Activated CD4-positive, alpha-beta T cell treated with anti-CD3 and anti-CD28 coated beads for 4 hours (primary cell): ENCODE measurements around the gene OTOA.
"Not testable (repeated sequence)": the region's sequence is repeated elsewhere in the genome, so short reads cannot be mapped to it uniquely, and the experiment has no call there.

Source experiments
- DNase-seq, 2 donors: peaks; one replicate each; pipeline ENCODE4 v3.0.0-alpha.2; 2020

Gene OTOA

GRCh38 chr16:21727344-21727743, 63.6 kb downstream of the OTOA start:
- no peak for DNase-seq

DNA sequence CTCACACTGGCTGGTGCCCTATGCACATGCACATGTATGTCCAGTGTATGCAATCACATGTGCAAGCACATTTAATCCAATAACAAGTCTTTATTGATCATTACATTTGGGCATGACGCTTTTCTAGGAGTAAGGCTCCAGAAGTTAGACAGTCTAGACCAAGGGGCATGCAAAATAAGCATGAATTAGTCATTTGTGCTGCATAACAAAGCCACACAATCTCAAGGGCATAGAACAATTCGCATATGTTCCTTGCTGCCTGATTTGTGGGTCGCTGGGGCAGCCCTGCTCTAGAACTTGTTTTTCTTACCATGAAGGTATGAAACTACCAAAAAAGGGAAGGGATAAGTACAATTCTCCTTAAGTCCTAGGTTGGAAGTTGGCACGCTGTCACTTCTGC, 67.5 kb downstream of the OTOA start:
- not testable (repeated sequence) for DNase-seq

GRCh38 chr16:21740637-21741036, 76.9 kb downstream of the OTOA start:
- not testable (repeated sequence) for DNase-seq

GRCh38 chr16:21756192-21757079, 92.7 kb downstream of the OTOA start:
- not testable (repeated sequence) for DNase-seq

GRCh38 chr16:21757080-21757671, 93.4 kb downstream of the OTOA start:
- not testable (repeated sequence) for DNase-seq

GRCh38 chr16:21768280-21768679, 104.5 kb downstream of the OTOA start:
- DNase-seq: not testable (repeated sequence)

DNA sequence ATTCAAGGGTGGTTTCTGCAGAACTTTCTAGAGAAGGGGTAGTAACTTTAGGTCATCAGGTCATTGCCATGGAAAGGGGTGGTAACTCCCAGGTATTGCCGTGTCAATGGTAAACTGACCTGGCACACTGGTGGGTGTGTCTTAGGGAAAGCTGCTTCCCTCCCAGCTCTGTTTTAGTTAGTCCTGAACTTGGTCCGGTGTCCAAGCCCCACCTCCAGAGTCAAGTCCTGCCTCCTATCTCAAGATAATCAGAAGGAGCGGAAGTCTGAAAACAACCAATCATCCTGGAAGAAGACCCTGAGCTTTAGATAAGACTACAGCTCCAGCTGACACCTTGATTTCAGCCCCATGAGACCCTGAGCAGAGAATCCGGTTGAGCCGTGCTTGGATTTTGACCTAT, 105.0 kb downstream of the OTOA start:
- not testable (repeated sequence) for DNase-seq

DNA sequence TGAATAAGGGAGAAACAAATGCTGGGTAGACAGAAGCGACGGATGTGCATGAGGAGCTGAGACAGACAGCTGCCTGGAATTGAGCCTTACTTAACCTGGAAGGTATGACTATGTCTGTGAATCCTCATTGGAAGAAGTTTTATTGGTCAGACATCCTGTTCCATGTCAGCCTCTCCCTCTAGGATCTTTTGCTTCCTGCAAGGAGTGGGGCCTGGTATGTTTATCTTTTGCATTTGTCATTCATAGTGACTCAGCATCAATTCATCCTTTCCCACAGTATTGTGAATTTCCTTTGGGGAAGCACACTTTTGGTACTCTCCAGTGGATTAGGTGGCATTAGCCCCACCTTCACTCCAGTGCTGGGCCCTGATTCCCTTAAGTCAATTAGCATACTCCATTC, 105.5 kb downstream of the OTOA start:
- not testable (repeated sequence) for DNase-seq

GRCh38 chr16:21770584-21770983, 106.8 kb downstream of the OTOA start:
- DNase-seq: not testable (repeated sequence)

DNA sequence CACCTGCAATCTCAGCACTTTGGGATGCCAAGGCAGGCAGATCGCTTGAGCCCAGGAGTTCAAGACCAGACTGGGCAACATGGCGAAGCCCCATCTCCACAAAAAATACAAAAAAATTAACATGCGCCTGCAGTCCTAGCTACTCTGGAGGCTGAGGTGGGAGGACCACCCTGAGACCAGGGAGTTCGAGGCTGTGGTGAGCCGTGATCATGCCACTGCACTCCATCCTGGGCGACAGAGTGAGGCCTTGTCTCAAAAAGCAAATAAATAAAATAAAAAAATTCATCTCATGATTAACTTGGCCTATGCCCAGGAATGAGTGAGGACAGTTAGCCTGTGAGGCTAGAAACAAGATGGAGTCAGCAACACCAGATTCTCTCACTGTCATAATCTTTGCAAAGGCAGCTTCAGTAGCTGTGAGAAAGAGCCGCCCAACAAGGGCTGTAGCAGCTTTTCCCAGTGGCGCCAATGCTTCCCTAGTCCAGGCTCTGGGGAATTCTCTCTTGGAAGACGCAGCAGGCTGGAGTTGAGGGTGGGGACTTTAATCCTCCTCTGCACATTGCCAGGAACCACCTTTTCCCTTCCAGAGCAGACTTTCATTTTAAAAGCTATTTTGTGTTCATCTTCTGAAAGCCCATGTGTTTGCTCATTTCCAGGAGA, 108.9 kb downstream of the OTOA start:
- not testable (repeated sequence) for DNase-seq

GRCh38 chr16:21773207-21773553, 109.4 kb downstream of the OTOA start:
- not testable (repeated sequence) for DNase-seq

DNA sequence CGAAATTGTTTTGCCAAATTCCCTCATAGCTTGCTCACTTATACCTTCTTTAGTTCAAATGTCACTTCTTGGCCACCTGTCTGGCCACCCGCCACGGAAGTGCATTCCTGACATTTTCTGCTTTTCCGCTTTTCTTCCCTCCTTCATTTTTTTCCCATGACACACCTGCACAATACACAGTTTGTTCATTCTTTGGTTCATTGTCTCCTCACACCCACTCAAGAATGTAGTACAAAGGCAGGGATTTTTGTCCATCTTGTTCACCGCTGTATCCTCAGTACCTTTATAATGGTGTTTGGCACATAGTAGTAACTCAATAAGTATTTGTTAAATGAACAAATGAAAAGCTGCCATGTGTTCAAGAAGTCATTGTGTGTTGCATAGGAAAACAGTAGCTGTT, 116.8 kb downstream of the OTOA start:
- DNase-seq: not testable (repeated sequence)

DNA sequence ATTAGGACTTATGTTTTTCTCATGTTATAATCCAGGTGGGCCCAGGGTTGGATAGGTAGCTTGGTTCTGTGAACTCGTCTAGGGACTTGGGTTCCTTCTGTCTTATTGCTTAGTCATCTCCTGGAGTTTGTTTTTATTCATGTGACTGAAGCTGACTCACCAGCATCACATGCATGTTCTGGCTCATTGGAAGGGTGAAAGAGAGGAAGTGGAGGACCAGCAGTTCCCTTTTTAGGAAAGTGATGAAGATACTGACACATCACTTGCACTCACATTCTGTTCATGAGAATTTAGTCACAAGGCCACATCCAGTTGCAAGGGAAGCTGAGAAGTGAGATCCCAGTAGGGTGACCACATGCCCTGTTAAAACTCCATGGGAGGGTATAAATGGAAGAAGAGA, 126.7 kb downstream of the OTOA start:
- DNase-seq: not testable (repeated sequence)

DNA sequence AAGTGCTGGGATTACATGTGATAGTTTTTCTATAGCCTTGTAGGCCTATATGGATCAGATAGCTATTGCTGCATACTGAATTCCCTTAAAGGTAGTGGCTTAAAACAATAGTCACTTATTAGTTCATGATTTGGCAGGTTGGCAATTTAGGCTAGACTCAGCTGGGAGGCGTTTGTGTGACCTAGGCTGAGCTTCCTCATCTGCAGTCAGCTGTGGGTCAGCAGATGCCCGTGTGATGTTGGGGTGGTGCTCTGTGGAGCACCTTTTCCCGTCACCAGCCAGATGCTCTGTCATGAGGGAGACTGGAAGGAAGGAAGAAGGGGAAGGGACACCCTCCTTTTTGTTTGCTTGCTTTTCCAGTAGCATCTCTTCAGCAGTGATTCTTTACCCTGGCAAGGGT, 129.5 kb downstream of the OTOA start:
- not testable (repeated sequence) for DNase-seq

DNA sequence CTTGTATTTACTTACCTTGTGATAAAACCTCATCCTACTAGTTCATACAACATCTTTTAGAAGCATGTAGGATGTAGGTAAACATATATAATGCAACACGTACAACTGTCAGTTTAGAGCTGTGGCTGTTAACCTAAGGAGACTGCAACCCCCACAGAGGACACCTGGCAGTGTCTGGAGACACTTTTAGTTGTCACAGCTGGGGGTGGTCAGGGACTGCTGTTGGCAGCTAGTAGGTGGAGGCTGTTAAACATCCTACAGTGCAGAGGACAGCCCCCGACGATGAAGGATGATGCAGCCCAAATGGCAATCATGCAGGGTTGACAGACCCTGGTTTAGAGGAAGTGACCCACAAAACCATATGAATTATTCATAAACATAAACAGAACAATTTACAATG, 134.8 kb downstream of the OTOA start:
- not testable (repeated sequence) for DNase-seq

DNA sequence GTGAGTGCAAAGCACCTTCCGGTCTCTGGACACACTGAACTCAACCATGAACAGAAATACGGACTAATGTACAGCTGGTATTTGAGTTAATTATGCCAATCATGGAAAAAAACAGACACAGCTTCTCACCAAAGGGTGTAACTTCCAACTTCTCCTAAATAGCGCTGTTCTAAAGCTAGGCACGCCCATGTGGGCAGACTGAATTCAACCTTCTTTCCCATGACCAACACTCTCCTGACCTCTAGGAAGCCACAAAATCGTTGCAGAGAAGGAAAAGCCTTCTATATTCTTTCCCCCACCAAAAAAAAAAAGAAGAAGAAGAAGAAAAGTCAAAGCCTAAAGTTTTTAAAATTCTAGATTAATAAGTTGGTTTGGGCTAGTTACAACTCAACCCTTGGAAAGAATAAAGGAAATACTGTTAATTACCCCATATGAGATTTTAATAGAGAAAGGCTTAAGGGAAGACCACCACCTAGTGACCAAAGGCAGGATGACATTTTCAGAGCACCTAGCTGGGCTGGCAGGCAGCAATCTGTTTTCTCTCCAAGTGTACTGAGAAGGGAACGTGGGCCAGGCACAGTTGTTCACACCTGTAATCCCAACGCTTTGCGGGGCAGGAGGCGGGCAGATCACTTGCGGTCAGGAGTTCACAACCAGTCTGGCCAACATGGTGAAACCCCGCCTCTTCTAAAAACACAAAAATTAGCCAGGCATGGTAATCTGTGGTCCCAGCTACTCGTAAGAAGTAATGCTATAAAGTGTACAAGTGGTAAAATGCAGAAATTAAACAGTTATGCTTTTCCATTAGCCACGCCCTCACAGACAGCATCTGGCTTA, 138.0 kb downstream of the OTOA start:
- DNase-seq: not testable (repeated sequence)

DNA sequence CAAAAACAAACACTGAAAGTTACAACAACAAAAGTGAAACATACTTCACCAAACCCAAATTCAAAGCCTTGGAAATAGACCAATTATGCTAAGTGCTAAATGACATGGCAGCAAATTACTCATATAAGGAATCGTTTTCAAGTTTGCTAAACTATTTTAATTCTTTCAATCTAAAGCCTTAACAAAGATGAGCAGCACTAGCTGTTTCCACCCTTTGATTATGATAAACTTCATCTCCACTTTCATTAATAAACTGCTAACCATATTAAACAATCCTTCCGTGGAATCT, 138.6 kb downstream of the OTOA start:
- not testable (repeated sequence) for DNase-seq
